Stimulated activated naive CD8-positive, alpha-beta T cell treated with anti-CD3 and anti-CD28 coated beads, Interleukin-15, Interleukin-2, amounts not matched to agents 100 U/mL and 50 U/mL, for 24 hours (primary cell): ENCODE measurements around the gene ETFA.

ENCODE experiments used
- ATAC-seq: fragments of 150-1000 bp; cut with Tn5 transposase; one replicate; pipeline ENCODE4 v1.10.0; 2021
- DNase-seq: peaks from one replicate; pipeline ENCODE4 v3.0.0; 2021

The ETFA gene

DNA sequence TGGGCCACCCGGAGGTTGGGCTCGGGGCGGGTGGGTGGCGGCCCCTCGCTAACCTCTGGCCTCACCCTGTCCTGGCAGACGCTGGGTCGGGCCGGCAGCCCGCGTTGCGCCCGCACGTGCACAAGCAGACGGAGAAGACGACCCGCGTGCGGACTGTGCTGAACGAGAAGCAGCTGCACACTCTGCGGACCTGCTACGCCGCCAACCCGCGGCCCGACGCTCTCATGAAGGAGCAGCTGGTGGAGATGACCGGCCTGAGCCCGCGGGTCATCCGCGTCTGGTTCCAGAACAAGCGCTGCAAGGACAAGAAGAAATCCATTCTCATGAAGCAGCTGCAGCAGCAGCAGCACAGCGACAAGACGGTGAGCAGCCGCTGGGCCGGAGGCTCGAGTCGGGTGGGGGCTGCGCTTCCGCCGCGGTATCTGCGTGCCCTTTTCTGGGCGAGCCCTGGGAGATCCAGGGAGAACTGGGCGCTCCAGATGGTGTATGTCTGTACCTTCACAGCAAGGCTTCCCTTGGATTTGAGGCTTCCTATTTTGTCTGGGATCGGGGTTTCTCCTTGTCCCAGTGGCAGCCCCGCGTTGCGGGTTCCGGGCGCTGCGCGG is 29.0 kb upstream of the ETFA start:
- ATAC-seq (no peak), DNase-seq (peak; percentile 34)

DNA sequence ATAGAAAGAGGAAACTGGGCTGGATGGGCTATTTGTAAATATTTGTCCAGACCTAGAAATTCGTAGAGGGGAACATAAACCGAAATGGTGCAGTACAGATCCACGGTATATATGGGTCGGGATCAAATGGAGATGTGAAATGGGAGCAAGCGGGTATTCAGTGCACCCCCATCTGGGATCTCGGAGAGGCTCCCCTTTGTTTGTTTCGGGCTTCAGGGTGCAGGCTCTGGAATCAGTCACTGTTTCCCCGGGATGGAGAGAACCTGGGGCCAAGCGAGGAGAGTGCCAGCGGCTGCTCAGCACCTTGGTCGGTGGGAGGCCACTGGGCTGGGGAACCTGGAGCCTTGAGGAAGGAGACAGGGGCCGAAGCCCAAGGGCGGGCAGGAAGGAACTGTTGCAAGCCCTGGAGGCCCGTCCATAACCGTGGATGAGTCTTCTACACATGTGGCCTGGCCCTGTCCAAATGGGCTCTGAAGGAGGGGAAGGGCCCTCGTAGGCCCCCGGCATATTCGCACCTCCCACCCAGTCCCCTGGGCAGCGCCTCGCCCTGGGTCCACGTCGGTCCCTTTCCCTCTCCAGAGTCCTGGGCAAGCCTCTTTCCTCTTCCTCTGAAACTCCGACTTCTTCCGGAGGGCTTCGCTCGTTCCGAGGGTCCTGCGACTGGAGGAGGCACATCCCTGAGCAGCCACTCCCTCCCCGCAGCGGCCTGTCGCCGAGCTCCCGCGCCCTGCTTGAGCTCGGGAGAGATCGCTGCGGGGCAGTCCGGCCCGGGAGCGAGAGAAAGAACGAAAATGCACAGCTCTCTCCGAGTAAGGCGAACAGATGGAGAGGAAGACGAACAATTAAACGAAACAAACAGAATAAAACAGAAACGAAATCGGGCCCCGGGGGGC is 28.3 kb upstream of the ETFA start:
- ATAC-seq (no peak), DNase-seq (peak; percentile 23)

DNA sequence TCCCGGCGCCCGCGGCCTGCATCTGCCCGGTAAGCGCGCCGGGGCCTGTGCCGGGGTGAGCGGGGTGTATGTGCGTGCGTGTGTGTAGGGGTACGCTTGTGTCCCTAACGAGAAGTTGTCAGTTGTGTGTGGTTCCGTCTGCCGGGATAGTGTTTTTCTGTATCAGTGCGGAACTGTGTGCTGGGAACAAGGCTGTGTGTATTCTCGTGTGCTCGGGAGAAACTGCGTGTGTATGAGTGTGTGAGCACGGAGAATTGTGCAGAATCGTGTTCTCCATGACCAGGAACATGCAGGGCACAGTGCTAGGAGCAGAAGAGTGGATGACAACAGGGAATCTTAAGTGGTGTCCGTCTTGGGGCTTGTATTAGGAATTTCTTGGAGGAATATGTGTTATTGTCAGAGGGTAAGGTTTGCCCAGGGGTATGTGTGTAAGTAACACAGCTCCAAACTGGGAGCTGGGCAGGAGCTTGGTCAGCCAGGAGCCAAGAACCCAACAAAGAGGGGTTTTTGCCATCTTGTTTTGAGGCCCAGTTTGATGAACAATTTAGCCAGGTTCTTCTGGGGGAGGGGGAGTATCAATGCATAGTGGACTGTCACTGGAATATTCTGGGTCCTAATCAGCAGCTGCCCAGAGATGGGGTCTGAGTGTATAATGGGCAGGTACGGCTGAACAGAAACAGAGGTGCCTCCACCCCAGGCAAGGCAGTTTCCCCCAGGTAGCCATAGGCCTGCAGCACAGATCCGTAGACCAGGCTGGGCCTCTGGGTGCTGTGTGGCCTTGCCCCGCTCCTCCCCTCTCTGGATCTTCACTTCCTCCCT is 27.4 kb upstream of the ETFA start:
- DNase-seq (no peak), ATAC-seq (no peak)

- no peak for ATAC-seq
- peak; percentile 21 for DNase-seq
These were observed 26.6 kb upstream of the ETFA start for GRCh38 chr15:76337696-76338485.

DNA sequence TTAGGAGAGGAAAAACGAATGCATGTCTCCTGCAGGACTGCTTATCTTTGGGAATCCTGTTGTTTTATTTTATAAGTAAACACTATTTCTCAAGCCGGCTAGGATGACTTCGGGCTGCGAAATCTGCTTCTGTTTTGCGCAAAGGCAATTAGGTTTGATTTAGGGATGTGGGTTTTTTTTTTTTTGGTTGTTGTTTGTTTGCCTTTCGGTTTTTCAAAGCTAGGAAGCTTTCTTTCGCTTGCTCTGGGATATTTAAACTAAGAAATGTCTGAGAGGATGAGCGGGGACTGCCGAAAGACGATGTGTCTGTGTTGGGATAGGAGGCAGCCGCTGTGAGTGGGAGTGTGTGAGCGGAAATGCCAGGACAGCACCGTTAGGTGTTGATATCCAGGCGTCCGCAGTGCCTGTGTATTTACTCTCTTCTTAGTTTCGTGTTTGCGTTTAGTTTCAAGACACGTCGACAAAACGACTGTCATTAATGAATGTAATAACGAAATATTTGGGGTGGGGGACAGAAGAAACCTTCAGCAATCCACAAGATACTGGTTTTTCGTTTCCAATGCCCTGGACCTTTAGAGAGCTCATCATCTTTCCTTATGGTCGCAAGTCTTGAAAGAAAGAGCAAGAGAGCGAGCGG is 25.9 kb upstream of the ETFA start:
- ATAC-seq (no peak), DNase-seq (peak; percentile 28)

GRCh38 chr15:76336254-76337058 is 25.2 kb upstream of the ETFA start, which contains the start of gene ISL2:
ISL2 (plus strand) TSS chr15:76336773; CDS start chr15:76336884, 111 bp downstream.
- ATAC-seq: peak; percentile 45
- DNase-seq: peak; percentile 83

DNA sequence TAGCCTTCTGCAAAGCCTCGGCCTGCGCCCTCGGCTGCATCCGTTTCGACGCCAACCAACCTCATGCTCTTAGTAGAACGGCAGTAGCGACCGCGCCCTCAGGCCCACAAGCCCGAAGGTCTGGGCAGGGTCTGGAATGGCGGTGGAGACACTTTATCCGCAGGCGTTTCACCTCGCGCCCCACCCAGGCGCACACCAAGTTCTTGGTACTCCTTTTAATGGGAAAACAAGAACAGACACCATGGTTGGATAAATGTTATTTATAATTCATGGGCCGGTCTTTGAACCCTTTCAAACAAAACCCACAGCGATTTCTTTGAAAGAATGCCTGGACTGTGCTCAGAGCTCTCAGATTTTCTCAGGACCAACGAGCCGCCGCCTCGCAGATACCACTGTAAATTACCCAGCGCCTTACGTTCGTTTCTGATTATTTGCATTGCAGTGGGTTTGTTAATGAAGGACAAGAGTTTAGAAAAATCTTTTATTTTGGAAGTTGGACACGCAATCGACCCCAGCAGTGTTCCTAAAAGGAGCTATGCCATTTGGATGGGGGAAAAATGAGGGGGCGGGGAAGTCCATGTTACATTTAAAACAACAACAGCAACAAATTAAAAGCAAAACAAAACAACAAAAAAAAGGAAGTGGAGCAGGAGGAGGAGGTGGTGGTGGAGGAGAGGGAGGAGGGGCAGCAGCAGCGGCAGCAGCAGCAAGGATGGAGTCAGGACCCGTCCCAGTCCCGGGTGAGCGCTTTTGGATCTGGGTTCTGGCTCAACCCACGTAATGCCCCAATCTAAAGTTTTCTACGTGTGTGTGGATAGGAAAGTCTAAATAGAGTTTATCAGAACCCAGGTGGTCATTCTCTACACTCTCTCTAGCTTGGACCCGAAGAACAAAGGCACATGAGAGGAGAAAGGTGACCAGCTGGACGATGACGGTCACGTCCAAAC is 24.3 kb upstream of the ETFA start:
- no peak for ATAC-seq

GRCh38 chr15:76334438-76335306 is 23.4 kb upstream of the ETFA start:
- ATAC-seq: no peak
- DNase-seq: no peak

More for the DNA sequence above, 24.3 kb upstream of the ETFA start:
- no peak for DNase-seq

DNA sequence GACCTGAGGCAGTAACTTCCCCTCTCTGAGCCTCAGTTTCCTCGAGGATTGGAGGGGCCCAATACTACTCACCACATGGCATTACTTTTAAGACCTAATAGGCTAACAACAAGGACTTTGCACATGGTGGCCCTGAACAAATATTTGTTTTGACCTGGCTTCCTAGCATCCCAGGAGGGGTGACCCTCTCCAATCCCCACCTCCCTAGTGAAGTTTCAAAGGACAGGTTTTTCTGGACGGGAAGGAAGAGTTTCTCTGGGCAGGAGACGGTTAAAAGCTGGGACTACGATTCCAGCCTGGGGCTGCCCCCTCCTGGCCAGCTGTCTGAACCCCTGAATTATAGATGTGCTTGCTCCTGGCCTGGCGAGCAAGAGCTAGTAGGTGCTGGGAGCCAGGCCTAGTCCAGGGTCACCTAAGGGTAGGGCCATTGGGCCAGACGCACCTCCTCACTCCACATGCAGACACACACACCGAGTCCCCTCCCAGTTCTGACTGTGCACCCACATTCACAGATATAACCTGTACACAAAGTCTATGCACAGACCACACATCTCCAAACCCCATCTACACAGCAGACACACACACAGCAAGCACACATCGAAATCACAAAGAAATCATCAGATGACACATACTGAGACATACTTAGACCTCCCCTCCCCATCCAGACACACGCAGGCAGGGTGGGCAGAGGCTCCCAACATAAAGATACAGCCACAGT is 22.6 kb upstream of the ETFA start:
- DNase-seq: no peak
- ATAC-seq: no peak

DNA sequence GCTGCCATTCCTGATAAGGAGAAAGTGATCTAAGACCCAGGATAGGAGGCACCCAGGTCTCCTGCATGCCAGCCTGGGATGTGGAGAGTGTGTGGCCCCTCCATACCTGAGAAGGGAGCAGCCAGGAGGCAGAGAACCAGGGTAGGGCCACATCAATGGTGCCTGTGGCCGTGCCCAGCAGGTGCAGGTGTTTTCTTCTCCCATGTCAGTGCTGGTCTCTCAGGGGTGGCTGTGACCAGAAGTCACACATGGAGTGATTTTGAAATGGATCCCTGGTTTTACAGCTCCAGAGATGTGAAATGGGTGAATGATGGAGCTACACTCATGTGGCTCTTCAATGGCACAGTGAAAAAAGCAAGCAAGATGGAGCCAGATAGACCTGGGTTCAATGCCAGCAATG is 22.0 kb upstream of the ETFA start:
- DNase-seq (no peak), ATAC-seq (no peak)

DNA sequence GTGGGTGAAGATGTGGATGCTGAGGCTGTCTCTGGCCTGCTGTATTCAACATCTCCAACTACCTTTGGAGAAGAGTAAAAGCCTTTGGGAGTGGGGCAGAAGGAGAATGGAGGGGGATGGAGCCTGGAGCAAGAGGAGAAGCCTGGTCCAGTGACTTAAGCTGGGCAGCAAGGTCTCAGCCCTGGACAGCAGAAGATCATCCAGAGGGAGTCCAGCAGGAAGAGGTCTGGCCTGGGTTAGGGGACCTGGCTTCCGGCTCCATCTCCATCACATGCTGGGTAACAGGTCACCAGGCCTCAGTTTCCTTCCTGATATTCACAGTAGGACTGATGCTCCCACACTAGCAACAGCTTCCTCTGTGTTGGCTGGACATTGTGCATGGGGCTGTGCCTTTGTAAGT is 21.5 kb upstream of the ETFA start:
- ATAC-seq: no peak
- no peak for DNase-seq

- DNase-seq: no peak
- no peak for ATAC-seq
These were observed 18.9 kb upstream of the ETFA start for GRCh38 chr15:76330080-76330680.

- ATAC-seq (no peak), DNase-seq (no peak)
These were observed 17.7 kb upstream of the ETFA start for GRCh38 chr15:76328958-76329357.

DNA sequence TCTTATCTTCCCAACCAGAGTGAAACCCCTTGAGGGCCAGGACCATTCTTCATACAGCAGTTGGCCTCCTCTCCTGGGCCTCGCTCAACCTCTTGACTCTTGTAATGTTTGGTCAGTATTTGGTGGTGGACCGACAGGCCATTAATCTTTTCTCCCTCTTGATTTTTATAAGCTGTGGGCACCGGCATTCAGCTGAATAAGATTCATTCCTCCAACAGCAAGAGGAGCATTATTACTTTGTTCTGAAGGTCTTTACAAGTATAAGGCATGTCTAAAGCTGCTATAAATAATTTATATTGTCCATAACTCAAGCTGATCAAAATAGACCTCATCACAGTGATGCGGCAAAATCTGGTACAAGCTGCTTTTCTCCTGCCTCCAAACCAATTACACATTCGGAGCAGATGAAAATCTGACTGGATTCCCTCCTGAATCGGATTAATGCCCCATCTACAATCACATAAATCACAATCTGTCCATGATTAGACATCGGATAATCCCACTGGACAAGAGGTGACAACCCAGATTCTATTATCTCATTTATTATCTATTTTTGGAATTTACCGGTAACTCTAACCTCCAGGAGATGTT is 16.9 kb upstream of the ETFA start:
- no peak for DNase-seq
- ATAC-seq: no peak

GRCh38 chr15:76327191-76328105 is 16.2 kb upstream of the ETFA start:
- ATAC-seq: no peak
- no peak for DNase-seq

DNA sequence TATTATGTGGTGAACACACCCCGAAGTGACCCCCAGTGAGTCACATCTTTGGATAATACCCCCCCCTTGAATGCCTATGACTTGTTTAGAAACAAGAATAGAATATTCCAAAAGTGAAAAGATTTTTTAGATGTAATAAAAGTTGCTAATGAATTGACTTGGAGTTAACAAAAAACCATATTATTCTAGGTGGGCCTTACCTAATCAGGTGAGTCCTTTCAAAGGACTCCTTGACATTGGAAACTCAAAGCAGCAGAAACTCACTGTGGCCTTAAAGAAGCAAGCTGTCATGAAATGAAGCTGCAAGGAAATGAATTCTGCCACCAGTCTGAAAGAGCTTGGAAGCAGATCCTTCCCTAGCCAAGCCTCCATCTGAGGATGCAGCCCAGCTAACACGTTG is 14.4 kb upstream of the ETFA start:
- no peak for DNase-seq
- no peak for ATAC-seq
